GM12872 (cell line): Measurements from ENCODE around the gene ACSL6.

Experiments
- CTCF ChIP-seq: IDR thresholded peaks from 3 replicates; pipeline ENCODE4 v1.5.1; 2011; ENCODE audit warnings: low read depth, mild to moderate bottlenecking, low read length, moderate library complexity; ENCODE audit not compliant: insufficient read depth

The ACSL6 gene

GRCh38 chr5:131968396-131968954, 43.0 kb downstream of the ACSL6 start:
- no peak for TF ChIP-seq CTCF

GRCh38 chr5:131966551-131966950, 44.9 kb downstream of the ACSL6 start:
- no peak for TF ChIP-seq CTCF

GRCh38 chr5:131965826-131966415, 45.5 kb downstream of the ACSL6 start:
- no peak for TF ChIP-seq CTCF

- TF ChIP-seq CTCF: no peak
Measured at GRCh38 chr5:131959906-131960305, 51.6 kb downstream of the ACSL6 start.

- TF ChIP-seq CTCF: no peak
Measured at GRCh38 chr5:131959136-131959535, 52.3 kb downstream of the ACSL6 start.

- TF ChIP-seq CTCF: no peak
Measured at GRCh38 chr5:131957721-131958441, 53.6 kb downstream of the ACSL6 start.

GRCh38 chr5:131953969-131954368, 57.5 kb downstream of the ACSL6 start:
- TF ChIP-seq CTCF: no peak
